ENCODE results near the gene ARL15. TPM values are rescaled to one million over a fixed set of nuclear protein-coding genes. Genes with fewer than 3 reads are reported as not detected.
"Not testable (repeated sequence)": the region's sequence is repeated elsewhere in the genome, so short reads cannot be mapped to it uniquely, and the experiment has no call there.

ARL15 gene
- total and polyA plus RNA-seq, 2 of the 8 experiments (the other 6 are each of a cell fraction or from before 2014, with no cell fraction given), result 9.9 to 21.2 TPM

GRCh38 chr5:53982319-53982718 lies 328.1 kb downstream of the ARL15 start:
- H3K4me1 ChIP-seq (replicated peaks in 1 of 4; ENCODE audit: control insufficient read depth in 3 of 4, insufficient read depth in 4 of 4, low read length in 3 of 4); H3K56ac ChIP-seq (replicated peaks; ENCODE audit: insufficient read length, low read depth, low read length); H2BK20ac ChIP-seq (ENCODE audit: low read length); H4K91ac ChIP-seq (replicated peaks; ENCODE audit: insufficient read length, low read length); H3K23me2 ChIP-seq (ENCODE audit: low read depth, low read length); H3K36me3 ChIP-seq (ENCODE audit: control insufficient read depth in 2 of 4, insufficient read depth in 4 of 4, low read length in 3 of 4); H3K23ac ChIP-seq (ENCODE audit: insufficient read length); H2BK12ac ChIP-seq (ENCODE audit: low read depth, low read length); DNase-seq (ENCODE audit: low read depth in 1 of 2, low spot score in 2 of 2); POLR2A ChIA-PET (ENCODE audit: partially characterized antibody); H3K27ac ChIP-seq (ENCODE audit: low read depth, low read length); H3K9ac ChIP-seq (replicated peaks in 1 of 4; ENCODE audit: extremely low read depth in 1 of 4, low read depth in 3 of 4, low read length in 3 of 4); H3K79me2 ChIP-seq (ENCODE audit: control insufficient read depth in 1 of 2, insufficient read depth in 2 of 2, low read length in 2 of 2); H4K20me1 ChIP-seq (replicated peaks in 1 of 2; ENCODE audit: control insufficient read depth in 1 of 2, insufficient read depth in 2 of 2, low read length in 2 of 2); H3K9me3 ChIP-seq (ENCODE audit: insufficient read depth in 2 of 2, low read depth in 1 of 2, low read length in 1 of 2); H4K8ac ChIP-seq (ENCODE audit: extremely low read depth, insufficient read depth, low read length); H3K4ac ChIP-seq (replicated peaks; ENCODE audit: insufficient read length, low read depth, low read length); H3K79me1 ChIP-seq (ENCODE audit: low read depth, low read length); H2BK5ac ChIP-seq (ENCODE audit: low read depth, low read length); H2AK5ac ChIP-seq (ENCODE audit: low read depth, low read length); H3K27me3 ChIP-seq (replicated peaks in 1 of 4; ENCODE audit: control insufficient read depth in 3 of 4, extremely low read depth in 1 of 4, insufficient read depth in 3 of 4, low read length in 3 of 4); H2AFZ ChIP-seq (ENCODE audit: low read length); H3K4me3 ChIP-seq (ENCODE audit: extremely low read depth in 1 of 4, insufficient read depth in 2 of 4, low read depth in 3 of 4, low read length in 4 of 4); FAIRE-seq; H3K14ac ChIP-seq (ENCODE audit: insufficient read length); H3K4me2 ChIP-seq (ENCODE audit: insufficient read depth in 1 of 2, low read depth in 2 of 2, low read length in 2 of 2); H3K18ac ChIP-seq (ENCODE audit: extremely low read depth, low read length); H2BK15ac ChIP-seq (ENCODE audit: low read length); H4K5ac ChIP-seq (ENCODE audit: insufficient read length, low read depth, low read length); H2BK120ac ChIP-seq (replicated peaks; ENCODE audit: low read depth, low read length): not testable (repeated sequence)
- 98% methylated on average over 2 of the region's 2 CpGs; no CpG with 5 or more reads in 1 of the 2 experiments for WGBS, 2 experiments (ENCODE audit: extremely low coverage in 1 of 2, insufficient coverage in 1 of 2, insufficient read length in 1 of 2, insufficient replicate concordance in 2 of 2, low coverage in 1 of 2, low lambda C conversion rate in 2 of 2, missing lambda C conversion rate in 1 of 2)
- CTCF ChIA-PET (ENCODE audit: partially characterized antibody), result interaction anchor here (0.6 kb wide), 1 partner anchor 92 kb away, joined by 3 read pairs; no protein-coding TSS in a partner anchor

All from H1 (cell line).